DLD1 (cell line): ENCODE results near the gene TNIP2.
"Not testable (repeated sequence)": the region's sequence is repeated elsewhere in the genome, so short reads cannot be mapped to it uniquely, and the experiment has no call there.

Experiments
- in situ Hi-C: cut with HindIII; loops from 2 replicates; pipeline ENCODE4 v1.10.0; 2017; ENCODE audit warnings: low sequenced_read_pairs

TNIP2 gene

DNA sequence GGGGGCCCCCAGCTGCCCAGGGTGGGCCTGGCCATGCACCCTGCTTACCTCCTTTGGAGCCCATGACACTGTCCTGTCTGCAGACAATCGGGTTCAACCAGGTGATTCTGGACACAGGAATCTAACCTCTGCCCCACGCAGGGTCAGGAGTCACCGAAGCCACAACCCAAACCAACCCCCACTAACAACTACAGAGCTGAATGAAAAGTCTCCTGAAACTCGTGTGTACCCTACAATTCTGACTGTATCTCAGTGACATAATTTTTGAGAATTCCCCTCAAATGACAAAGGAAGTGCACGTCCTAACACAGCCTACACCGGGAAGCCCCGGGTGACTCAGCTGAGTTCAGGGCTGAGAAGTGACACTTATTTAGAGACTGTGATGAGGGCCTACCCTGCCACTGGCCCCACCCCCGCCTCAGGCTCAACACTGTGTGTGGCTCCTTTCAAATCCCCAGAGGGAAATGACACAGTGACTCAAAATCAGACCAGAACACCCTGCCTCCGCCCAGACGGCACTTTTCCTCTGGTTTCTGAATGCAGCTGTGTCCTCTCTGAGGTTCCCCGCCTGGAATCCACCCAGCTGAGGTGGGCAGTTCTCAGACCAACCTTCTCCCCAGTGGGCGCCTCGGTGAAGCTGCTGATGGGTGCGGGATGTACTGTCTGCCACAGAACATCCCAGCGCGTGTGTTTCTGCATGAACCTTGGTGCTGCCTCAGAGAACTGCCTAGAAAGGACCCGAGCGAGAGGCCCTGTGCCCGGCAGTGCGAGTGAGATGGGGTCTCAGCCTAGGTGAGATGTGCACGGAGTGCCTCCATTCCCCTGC, 9.9 kb downstream of the TNIP2 start:
- in situ Hi-C loops = no loop called here

DNA sequence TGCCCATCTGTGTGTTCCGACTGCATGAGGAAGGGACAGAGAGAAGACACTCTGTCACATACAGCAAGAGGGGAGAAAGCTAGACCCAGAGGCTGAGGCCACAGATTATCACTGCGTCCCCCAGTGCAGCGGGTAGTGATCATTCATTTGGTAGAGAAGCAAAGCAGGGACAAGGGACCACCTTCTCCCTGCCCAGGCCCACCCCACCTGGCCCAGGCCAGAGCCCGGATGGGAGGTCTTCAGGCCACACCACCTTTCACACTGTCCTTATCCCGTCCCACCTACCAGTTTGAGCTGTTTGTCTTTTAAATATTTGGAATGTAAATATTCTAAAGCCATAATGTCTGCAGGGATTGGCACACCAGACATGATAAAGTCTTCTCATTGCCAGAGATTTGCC, 10.6 kb downstream of the TNIP2 start:
- in situ Hi-C loops = no loop called here

DNA sequence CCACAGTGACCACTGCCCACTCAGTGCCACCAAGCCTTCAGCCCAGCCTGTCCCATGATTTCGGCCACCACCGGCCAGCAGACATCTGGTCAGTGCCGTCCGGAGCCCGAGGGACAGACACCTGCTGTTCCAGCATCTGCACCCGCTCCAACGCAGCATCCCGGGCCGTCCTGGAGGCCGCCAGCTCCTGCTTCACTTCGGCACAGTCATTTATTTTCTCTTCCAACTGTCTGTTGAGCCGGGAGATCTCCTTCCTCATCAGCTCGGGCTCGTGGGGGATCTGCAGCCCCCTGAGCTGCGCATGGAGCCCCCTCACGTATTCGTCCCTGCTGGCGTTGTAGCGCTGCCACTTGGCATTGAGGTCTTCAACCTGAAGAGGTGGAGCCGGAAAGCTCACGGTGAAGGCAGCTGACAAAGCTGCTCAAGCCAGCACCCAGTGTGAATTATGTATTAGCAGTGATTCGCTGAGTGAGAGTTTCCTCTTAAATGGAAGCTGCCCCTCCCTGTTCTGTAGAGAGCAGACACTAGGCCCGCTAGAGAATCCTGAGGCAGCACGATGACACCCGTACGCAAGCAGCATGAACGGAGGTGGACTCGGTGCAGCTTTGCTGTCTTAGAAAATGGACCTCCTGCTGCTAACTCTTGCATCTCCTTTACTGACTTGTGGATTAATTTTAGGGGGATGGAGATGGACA, 11.4 kb downstream of the TNIP2 start:
- in situ Hi-C loops = no loop called here

DNA sequence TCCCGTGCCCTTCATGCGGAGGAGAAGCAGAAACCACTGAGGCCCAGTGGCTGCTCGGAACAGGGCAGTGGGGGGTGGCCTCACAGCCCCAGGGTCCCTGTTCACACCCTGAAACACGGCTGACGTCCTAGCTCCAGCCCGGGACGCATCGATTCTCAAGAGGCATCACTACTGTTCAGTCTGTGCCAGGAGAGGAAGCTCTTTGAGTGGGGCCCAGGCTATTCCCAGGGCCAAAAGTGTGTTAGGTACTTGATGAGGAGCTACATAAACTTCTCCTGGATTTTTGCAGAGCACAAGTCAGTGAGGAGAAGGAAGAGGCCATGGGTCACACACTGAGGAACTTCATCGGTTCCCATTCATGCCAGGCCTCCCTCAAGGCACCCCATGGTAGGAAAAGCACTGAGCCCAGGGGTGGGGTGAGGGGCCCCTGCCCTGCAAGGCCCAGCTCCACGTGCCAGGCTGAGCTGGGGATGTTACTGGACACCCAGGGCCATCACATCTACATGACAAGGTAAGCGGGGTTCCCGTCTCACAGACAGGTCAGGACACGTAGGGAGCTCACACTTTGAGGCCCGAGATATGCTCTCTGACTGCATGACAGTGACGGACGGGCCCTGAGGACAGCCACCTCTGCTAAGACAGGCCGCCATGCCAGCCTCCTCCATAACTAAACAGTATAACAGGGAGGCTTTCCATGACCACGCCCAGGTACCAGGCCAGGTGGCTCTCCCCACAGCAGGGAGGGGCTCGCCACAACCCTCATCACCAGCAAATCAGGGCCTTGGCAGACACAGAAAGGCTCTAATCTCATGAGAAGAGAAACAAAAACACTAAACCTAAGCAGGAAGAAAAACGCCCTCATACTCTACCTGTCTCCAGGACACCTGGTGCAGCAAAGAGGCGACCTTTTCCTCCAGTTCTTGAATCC, 12.4 kb downstream of the TNIP2 start:
- in situ Hi-C loops = no loop called here

DNA sequence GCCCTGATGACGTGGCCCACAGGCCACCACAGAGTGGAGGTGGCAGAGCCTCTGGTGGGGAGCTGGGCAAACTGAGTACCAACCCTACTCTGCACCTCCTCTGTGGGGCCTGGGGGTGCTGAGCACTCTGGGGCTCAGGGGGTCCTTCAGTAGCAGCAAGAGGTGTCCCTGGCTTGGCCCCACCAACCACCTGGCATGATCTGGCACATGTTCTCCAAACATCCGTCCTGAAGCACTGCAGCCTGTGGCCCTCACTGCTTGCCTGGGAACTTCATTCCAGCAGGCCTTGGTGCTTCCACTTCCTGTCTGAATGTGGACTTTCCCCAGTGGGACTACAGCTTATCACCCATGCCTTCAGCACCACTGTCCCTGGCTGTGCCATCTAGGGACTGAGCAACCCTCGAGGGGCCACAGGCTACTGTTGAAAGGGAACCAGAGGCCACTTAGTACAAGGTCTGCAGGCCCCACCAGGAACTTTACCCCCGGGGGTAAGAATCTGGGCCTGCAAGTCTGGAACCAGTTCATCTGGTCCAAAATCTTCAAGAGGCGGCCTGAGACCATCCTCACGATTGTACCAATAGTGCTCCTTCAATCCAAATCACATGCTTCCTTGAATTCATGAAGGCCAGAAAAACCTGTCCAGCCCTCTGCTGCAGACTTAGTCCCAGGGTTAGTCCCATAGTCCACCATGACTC, 13.2 kb downstream of the TNIP2 start:
- in situ Hi-C loops = no loop called here

DNA sequence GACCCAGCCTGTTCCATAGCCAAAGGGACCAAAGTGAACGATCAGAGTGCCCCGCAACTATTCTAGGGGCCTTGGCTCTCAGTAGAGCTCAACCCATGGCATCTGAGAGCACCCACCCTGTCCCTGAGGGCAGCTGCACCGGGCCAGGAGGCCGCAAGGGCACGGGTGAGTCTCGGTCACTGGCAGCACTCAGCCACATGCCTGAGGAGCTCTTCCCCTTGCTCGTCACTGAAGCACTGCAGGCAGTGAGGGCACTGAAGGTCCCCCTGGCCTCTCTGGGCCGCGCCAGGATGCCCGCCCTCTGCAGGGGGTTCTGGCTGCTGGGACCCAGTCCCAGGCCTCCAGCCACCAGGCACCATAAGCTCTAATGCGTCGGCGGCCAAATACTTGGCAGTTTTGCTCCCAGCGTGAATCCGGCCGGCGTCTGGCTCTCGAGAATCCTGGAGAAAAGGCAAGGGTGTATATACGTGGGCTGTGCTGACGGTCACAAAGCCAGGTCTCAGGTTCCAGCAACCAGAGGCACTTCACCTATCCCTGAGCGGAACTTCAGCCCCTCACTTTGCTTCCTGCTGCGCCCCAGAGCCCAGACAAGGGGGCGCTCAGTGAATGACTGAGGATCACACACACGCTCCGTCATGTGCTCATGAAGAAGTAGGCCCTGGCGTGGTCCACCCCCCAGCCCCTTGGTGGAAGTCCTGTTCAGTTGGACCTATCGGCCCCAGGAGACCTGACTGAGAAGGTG, 13.9 kb downstream of the TNIP2 start:
- in situ Hi-C loops = no loop called here

DNA sequence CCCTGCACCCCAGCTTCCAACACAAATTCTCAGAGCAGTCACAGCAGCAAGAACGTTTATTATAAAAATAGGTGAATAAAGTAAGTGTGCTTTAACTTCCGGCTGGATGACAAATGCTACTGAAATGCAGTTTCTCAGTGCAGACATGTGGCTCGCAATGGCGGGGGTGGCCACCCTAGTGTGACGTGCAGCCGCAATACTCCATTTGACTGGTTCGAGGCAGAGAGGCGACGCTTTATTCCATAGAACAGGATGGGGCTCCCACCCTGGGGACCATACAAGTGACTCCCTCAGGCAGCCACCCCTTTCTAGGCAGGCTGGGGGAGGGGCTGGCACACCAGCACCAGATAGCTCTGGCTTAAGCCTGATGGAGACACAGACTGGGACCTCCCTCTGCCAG, 14.5 kb downstream of the TNIP2 start:
- in situ Hi-C loops = no loop called here

DNA sequence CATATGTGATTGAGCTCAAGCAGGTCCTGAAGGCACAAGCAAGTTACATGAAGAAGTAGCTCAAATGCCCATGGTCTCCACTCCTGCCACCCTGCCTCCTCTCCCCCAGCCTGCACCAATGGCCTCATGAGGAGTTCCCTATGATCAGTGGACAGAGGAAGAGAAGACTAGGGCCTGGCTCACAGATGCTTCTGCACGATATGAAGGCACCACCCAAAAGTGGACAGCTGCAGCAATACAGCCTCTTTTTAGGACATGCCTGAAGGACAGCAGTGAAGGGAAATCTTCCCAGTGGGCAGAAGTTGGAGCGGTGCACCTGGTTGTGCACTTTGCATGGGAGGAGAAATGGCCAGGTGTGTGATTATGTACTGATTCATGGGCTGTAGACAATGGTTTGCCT, 17.8 kb downstream of the TNIP2 start:
- in situ Hi-C loops = not testable (repeated sequence)

DNA sequence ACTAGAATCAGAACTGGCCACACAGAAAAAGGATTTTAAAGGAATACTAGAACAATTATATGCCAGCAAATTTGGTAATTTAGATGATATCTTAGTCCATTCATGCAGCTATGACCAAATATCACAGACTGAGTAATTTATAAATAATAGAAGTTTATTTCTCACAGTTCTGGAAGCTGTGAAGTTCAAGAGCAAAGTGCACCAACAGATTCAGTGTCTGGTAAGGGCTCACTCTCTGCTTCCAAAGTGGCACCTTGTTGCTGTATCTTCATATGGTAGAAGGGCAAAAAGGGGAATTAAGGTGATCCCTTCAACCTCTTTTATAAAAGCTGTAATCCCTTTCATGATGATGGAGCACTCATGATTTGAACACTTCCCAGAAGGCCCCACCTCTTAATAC, 20.3 kb downstream of the TNIP2 start:
- in situ Hi-C loops = no loop called here

DNA sequence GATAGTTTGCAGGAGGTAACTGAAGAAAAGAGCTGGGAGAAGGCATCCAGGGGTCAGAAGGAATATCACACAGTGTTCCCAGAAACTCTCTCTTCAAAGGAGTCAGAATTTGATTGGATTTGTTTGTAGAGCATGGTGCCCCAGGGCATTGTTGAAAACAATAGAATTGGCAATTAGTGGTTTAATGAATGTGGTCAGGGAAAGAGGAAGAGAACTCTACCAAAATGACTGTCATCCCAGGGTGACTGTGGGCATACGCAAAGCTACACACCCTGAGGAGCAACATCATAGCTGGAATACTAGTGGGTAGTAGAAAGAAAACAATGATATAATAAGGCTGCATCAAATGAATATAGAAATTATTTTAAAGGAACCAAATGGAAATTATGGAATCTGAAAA, 21.5 kb downstream of the TNIP2 start:
- in situ Hi-C loops = no loop called here

DNA sequence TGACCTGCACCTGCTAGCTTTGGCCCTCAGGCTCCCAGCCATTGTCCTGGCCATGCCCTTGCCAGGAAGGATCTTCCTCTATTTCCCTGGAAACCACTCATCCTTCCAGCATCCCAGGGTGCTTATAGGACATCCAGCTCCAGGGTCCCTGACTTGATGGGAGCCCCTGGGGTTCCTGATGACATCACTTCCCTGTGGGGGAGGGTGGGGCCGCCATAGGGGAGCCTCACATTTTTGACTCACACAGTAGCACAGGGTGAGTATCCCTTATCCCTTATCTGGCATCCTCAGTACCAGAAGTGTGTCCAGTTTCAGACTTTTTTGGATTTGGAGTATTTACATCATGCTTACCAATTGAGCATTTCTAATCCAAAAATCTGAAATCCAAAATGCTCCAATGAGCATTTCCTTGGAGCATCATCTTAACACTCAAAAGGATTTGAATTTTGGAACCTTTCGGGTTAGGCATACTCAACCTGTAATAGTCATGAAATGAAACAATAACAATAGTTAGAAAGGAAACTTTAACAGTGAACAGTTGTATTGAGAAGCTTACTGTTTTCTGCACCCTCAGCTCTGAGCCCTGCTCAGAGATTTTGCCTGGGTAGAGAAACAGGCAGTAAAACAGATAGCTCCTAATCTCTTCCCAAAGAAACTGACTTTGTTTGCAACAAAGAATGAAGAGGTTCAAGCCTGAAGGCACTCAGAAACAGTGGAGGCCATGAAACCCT, 22.1 kb downstream of the TNIP2 start:
- in situ Hi-C loops = no loop called here

DNA sequence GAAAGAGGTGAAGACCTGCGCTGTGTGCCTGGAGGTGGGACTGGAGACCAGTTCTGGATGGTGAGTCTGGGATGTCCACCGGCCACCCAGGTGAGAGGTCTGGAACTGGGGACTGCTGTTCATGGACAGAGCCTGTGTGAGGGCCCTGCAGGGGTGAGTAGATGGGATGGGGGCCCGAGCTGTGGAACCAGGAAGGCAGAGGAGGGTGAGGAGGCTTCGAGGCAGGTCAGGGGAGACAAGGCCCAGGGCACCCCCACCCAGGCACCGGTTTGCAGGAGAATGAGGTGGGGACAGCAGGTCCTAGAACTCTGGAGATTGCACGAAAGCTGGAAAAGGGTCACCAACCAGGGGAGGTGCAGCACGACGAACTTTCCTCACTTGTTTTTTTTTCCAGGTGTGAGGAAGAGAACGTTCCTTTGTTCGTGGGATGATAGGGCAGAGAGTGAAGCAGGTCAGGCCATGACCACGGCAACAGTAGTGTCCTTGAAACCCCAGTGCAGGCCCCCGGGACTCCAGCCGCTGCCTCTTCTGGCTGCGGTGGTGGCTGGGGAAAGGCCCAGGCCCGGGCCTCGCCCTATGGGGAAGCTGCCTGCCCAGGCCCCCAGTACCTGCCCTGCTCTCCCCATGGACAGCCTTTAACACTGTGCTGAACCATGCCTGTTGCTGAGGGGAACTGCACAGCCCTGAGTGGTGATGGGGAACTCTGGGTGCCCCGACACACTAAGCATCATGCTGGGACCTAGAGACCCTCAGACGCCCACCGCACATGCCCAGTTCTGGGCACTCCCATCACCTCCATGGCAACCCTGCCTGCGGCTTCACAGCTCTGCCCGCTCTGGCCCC, 22.9 kb downstream of the TNIP2 start:
- in situ Hi-C loops = no loop called here

DNA sequence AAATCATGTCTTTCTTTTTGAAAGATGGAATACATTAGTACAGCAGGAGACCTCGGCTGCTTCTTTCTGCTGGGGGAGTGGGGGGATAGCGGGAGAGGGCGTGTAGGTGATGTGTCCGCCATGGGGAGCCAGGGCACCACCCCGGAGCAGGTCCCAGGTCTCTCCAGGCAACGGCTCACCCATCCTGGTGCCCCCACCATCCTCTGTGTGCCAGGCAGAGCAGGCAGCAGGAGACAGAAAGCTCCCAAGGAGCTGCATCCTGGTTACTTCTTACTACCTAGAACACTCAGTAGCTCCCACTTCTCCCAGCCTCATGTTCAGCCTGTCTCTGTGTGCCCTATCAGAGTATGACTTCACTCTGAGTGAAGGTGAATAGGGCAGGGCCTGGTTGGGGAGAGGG, 23.6 kb downstream of the TNIP2 start:
- in situ Hi-C loops = no loop called here

DNA sequence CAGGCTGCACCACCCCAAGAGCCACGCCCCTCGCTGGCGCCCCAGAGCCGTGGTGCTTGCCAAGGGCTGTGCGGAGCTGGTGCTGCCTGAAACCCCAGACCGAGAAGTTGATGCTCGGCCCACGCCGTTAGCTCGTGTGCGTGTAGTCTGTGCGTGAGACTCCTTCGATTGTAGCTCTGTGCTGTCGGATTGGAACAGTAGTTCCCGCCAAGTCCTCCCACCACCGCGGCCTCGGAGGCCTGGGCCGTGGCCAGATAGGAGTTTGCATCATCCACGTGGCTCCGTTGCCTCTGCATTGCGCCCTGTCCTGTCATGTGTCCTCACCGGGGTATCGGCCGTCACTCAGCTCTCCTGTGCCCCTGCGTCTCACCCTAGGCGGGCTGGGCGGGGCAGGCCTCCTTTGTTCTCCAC, 24.2 kb downstream of the TNIP2 start:
- in situ Hi-C loops = no loop called here

DNA sequence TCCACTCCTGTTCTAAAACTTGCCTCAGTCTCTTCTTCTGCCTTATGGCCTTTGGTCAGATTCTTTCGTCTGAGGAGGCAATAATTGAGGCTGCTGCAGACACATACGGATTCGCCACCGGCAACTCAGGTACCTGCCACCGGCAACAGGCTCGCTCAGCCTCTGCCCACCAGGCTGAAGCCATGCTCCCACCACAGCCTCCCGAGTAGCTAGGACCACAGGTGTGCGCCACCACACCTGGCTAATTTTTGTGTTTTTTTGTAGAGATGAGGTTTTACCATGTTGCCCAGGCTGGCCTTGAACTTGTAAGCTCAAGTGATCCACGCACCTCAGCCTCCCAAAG, 26.6 kb downstream of the TNIP2 start:
- in situ Hi-C loops = no loop called here

DNA sequence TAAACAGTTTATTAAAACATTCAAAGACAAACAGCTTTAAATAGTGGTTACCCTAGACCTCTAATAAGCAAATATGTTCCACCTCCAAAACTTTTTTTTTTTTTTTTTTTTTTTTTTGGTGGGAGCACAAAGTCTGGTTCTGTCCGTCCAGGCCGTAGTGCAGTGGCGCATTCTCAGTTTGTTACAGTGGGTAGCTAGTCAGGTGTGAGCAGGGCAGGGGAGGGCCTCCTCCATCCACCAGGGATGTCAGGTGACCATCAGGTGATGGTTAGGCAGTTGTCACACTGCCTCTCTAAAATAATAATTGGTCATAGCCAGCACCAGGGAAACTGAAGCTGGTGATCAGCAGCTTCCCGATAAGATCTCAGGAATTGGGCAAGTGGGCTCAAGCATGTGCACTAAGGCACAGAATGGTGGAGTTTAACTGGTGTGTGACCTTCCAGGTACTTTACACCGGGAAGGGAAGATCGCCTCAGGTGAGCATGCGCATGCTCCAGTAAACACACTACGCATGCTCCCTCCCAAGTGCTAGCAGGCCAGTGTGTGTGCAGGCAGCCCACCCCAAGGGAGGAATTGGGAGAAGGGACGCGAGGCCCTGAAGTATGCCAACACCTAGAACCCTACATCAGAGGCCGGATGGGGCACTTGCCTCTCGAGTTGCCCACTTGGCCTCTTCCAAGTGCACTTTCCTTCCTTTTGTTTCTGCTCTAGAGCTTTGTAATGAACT, 27.2 kb downstream of the TNIP2 start:
- in situ Hi-C loops = no loop called here

DNA sequence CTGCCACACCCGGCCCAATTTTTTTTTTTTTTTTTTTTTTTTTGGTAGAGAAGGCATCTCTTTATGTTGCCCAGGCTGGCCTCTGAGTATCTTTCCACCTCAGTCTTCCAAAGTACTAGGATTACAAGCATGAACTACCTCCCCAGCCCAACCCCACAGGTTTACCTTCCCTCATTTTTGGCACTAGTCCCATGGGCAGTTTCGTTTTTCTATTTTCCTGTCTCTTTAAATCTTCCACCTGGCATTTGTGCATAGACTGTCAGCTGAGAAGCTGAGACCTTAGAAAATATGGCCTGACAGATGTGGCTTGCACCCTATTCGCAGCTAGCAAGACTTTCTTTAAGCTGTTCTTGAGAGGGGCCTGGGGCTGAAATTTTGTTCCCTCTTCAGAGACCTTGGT, 27.9 kb downstream of the TNIP2 start:
- in situ Hi-C loops = no loop called here

DNA sequence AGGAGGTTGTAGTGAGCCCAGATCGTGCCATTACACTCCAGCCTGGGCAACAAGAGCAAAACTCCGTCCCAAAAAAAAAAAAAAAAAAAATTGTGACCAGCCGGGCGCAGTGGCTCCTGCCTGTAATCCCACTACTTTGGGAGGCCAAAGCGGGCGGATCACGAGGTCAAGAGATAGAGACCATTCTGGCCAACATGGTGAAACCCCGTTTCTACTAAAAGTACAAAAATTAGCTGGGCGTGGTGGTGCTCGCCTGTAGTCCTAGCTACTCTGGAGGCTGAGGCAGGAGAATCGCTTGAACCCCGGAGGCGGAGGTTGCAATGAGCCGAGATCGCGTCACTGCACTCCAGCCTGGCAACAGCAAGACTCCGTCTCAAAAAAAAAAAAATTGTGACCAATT, 29.3 kb downstream of the TNIP2 start:
- in situ Hi-C loops = not testable (repeated sequence)
